ENCODE data around the gene DBH. TPM values are rescaled to one million over a fixed set of nuclear protein-coding genes. Genes with fewer than 3 reads are reported as not detected.

DBH gene
- total and polyA plus RNA-seq, 2 donors from 2014 or later, result 0.39 TPM; not detected in 1

- H3K36me3 ChIP-seq (ENCODE audit: control insufficient read depth in 2 of 3, insufficient read depth in 3 of 3, low read length in 3 of 3), result no peaks in the 10 kb centered on the region
- peak; percentile 21 to 74 (median 41) for DNase-seq
- no peak for TF ChIP-seq CTCF (IDR thresholded peaks at IDR 0.05; ENCODE audit: borderline replicate concordance, extremely low read depth, insufficient read depth)
- peaks cover 0 to 7% (median 0%) of the 10 kb centered on the region in 3 donors for H3K4me1 ChIP-seq (ENCODE audit: control insufficient read depth in 2 of 3, insufficient read depth in 2 of 3, low read depth in 1 of 3, low read length in 3 of 3)
- H3K27me3 ChIP-seq (ENCODE audit: control insufficient read depth, insufficient read depth, low read length), result no peaks in the 10 kb centered on the region
- no peak overlapping the region for H3K27ac ChIP-seq (ENCODE audit: low read depth in 2 of 2, low read length in 2 of 2)
- no peak for FAIRE-seq
- H3K9me3 ChIP-seq (ENCODE audit: control insufficient read depth in 2 of 3, insufficient read depth in 1 of 3, low read length in 3 of 3), result no peaks in the 10 kb centered on the region
- intact Hi-C loops (cut with DNase I), result no loop called here
- H3K4me3 ChIP-seq (ENCODE audit: low read length in 3 of 3), result no peak overlapping the region
- H3K9ac ChIP-seq (ENCODE audit: low read length in 3 of 3), result no peak overlapping the region
These were observed 1.1 kb upstream of the DBH start for GRCh38 chr9:133635098-133635497.

GRCh38 chr9:133636902-133637301 is 739 bp downstream of the DBH start:
- no peak for TF ChIP-seq CTCF (IDR thresholded peaks at IDR 0.05; ENCODE audit: borderline replicate concordance, extremely low read depth, insufficient read depth)
- FAIRE-seq (no peak), DNase-seq (no peak)
- H3K4me1 ChIP-seq (ENCODE audit: control insufficient read depth in 2 of 3, insufficient read depth in 2 of 3, low read depth in 1 of 3, low read length in 3 of 3), result peaks cover 0 to 7% (median 0%) of the 10 kb centered on the region in 3 donors
- intact Hi-C loops (cut with DNase I), result no loop called here
- H3K9me3 ChIP-seq (ENCODE audit: control insufficient read depth in 2 of 3, insufficient read depth in 1 of 3, low read length in 3 of 3), result no peaks in the 10 kb centered on the region
- H3K36me3 ChIP-seq (ENCODE audit: control insufficient read depth in 2 of 3, insufficient read depth in 3 of 3, low read length in 3 of 3), result no peaks in the 10 kb centered on the region
- no peak overlapping the region for H3K4me3 ChIP-seq (ENCODE audit: low read length in 3 of 3)
- H3K9ac ChIP-seq (ENCODE audit: low read length in 3 of 3), result no peak overlapping the region
- no peaks in the 10 kb centered on the region for H3K27me3 ChIP-seq (ENCODE audit: control insufficient read depth, insufficient read depth, low read length)
- H3K27ac ChIP-seq (ENCODE audit: low read depth in 2 of 2, low read length in 2 of 2), result no peak overlapping the region

GRCh38 chr9:133637451-133638055 is 1.4 kb downstream of the DBH start:
- no peaks in the 10 kb centered on the region for H3K36me3 ChIP-seq (ENCODE audit: control insufficient read depth in 2 of 3, insufficient read depth in 3 of 3, low read length in 3 of 3)
- no peak for FAIRE-seq
- no peaks in the 10 kb centered on the region for H3K9me3 ChIP-seq (ENCODE audit: control insufficient read depth in 2 of 3, insufficient read depth in 1 of 3, low read length in 3 of 3)
- H3K4me3 ChIP-seq (ENCODE audit: low read length in 3 of 3), result no peak overlapping the region
- H3K9ac ChIP-seq (ENCODE audit: low read length in 3 of 3), result no peak overlapping the region
- H3K4me1 ChIP-seq (ENCODE audit: control insufficient read depth in 2 of 3, insufficient read depth in 2 of 3, low read depth in 1 of 3, low read length in 3 of 3), result peaks cover 0 to 7% (median 0%) of the 10 kb centered on the region in 3 donors
- intact Hi-C loops (cut with DNase I), result no loop called here
- peak in 2 of 5 donors; percentile 25 to 55 for DNase-seq
- no peak for TF ChIP-seq CTCF (IDR thresholded peaks at IDR 0.05; ENCODE audit: borderline replicate concordance, extremely low read depth, insufficient read depth)
- H3K27me3 ChIP-seq (ENCODE audit: control insufficient read depth, insufficient read depth, low read length), result no peaks in the 10 kb centered on the region
- H3K27ac ChIP-seq (ENCODE audit: low read depth in 2 of 2, low read length in 2 of 2), result no peak overlapping the region

GRCh38 chr9:133638076-133638475 is 1.9 kb downstream of the DBH start:
- TF ChIP-seq CTCF (IDR thresholded peaks at IDR 0.05; ENCODE audit: borderline replicate concordance, extremely low read depth, insufficient read depth), result no peak
- Histone ChIP-seq H3K27ac (ENCODE audit: low read depth in 2 of 2, low read length in 2 of 2) (no peak overlapping the region), H3K36me3 (ENCODE audit: control insufficient read depth in 2 of 3, insufficient read depth in 3 of 3, low read length in 3 of 3) (no peaks in the 10 kb centered on the region), H3K4me1 (ENCODE audit: control insufficient read depth in 2 of 3, insufficient read depth in 2 of 3, low read depth in 1 of 3, low read length in 3 of 3) (peaks cover 0 to 7% (median 0%) of the 10 kb centered on the region in 3 donors), H3K9me3 (ENCODE audit: control insufficient read depth in 2 of 3, insufficient read depth in 1 of 3, low read length in 3 of 3) (no peaks in the 10 kb centered on the region), H3K9ac (ENCODE audit: low read length in 3 of 3) (no peak overlapping the region), H3K4me3 (ENCODE audit: low read length in 3 of 3) (no peak overlapping the region), H3K27me3 (ENCODE audit: control insufficient read depth, insufficient read depth, low read length) (no peaks in the 10 kb centered on the region)
- DNase-seq, result peak in 1 of 5 donors; percentile 18
- intact Hi-C loops (cut with DNase I), result no loop called here
- FAIRE-seq, result no peak

All from kidney (tissue), 14 donors.